Panc1 (cell line): ENCODE results near the gene SULT2A1. TPM values are rescaled to one million over a fixed set of nuclear protein-coding genes. Genes with fewer than 3 reads are reported as not detected.

Source experiments
- ATAC-seq: fragments of 200-7000 bp; cut with Tn5 transposase; 2 replicates; pipeline ENCODE4 v1.9.1; 2020; ENCODE audit warnings: mild to moderate bottlenecking, moderate library complexity
- BruUV-seq: library from RNA; stranded (reverse); fragments of 400-500 nt; replicated peaks from 2 replicates; lab custom pipeline; 2021; lab: Mats Ljungman, UMichigan
- CTCF ChIA-PET: fragments of 300-600 bp; sonication (Branson Sonifier 250); formaldehyde crosslinking; loops from one replicate; lab custom pipeline; 2022; ENCODE audit warnings: antibody characterized with exemption; lab: Charles Lee
- POLR2A ChIA-PET: fragments of 300-600 bp; sonication (Branson Sonifier 250); formaldehyde crosslinking; loops from one replicate; lab custom pipeline; 2022; ENCODE audit warnings: antibody characterized with exemption; lab: Charles Lee
- DNase-seq: peaks from one replicate; pipeline ENCODE4 v3.0.0-alpha.2; 2010; ENCODE audit warnings: low read depth, low spot score
- H3K27ac ChIP-seq: 2 replicates; pipeline ENCODE4 v1.5.1; 2011; ENCODE audit warnings: mild to moderate bottlenecking, low read length, inconsistent platforms
- H3K27me3 ChIP-seq: fragments of 200-500 bp; sonication (Bioruptor generic); 2 replicates; pipeline ENCODE4 v1.6.0; 2014; ENCODE audit warnings: low read length, inconsistent platforms; ENCODE audit not compliant: control insufficient read depth, insufficient read depth
- H3K36me3 ChIP-seq: fragments of 200-500 bp; sonication (Bioruptor generic); 2 replicates; pipeline ENCODE4 v1.5.1; 2014; ENCODE audit warnings: inconsistent platforms, mild to moderate bottlenecking, low read length, moderate library complexity; ENCODE audit not compliant: control insufficient read depth, insufficient read depth
- H3K4me1 ChIP-seq: 2 replicates; pipeline ENCODE4 v1.5.1; 2011; ENCODE audit warnings: inconsistent platforms, mild to moderate bottlenecking, low read length, moderate library complexity; ENCODE audit not compliant: control insufficient read depth, insufficient read depth
- H3K4me3 ChIP-seq, 2 experiments: 2 replicates each; pipeline ENCODE4 v1.5.1; 2011 to 2012; ENCODE audit warnings: low read depth in 2 of 2, low read length in 2 of 2, mild to moderate bottlenecking in 2 of 2, inconsistent platforms in 1 of 2, moderate library complexity in 1 of 2
- H3K9me3 ChIP-seq: fragments of 200-500 bp; sonication (Bioruptor generic); 2 replicates; pipeline ENCODE4 v1.5.1; 2014; ENCODE audit warnings: low read depth, mild to moderate bottlenecking, inconsistent platforms, low read length, moderate library complexity; ENCODE audit not compliant: control insufficient read depth, insufficient read depth
- POLR2AphosphoS5 ChIP-seq: IDR thresholded peaks from 2 replicates; pipeline ENCODE4 v1.6.1; 2012; ENCODE audit warnings: mild to moderate bottlenecking, low read depth, low read length, moderate library complexity
- SIN3A ChIP-seq: IDR thresholded peaks from 2 replicates; pipeline ENCODE4 v1.6.1; 2012; ENCODE audit warnings: low read depth, mild to moderate bottlenecking, low read length, moderate library complexity, borderline replicate concordance; ENCODE audit not compliant: insufficient read depth
- TCF7L2 ChIP-seq: IDR thresholded peaks from 2 replicates; pipeline ENCODE4 v1.6.1; 2011; ENCODE audit warnings: mild to moderate bottlenecking, low read depth, low read length, inconsistent platforms
- in situ Hi-C: cut with HindIII; loops from 2 replicates; pipeline ENCODE4 v1.10.0; 2016; ENCODE audit warnings: low sequenced_read_pairs, low pct_unique_long_range_greater_than_20kb
- intact Hi-C: fragments of 100-400 bp; cut with micrococcal nuclease; formaldehyde crosslinking; loops from one replicate; pipeline ENCODE4 v1.10.0; 2022; ENCODE audit not compliant: unreplicated experiment
- total RNA-seq: library from RNA; stranded (reverse); gene quantifications from one replicate; pipeline ENCODE4 v1.2.1, GENCODE V29; 2021; ENCODE audit not compliant: unreplicated experiment
- TF ChIP-seq, protein P1 (sequence below), 2 experiments: IDR thresholded peaks; 2 replicates each; pipeline ENCODE4 v1.6.1; 2011 to 2012; ENCODE audit warnings: low read depth in 2 of 2, control low read depth in 1 of 2, low read length in 1 of 2, mild to moderate bottlenecking in 1 of 2, moderate library complexity in 1 of 2; ENCODE audit not compliant: insufficient read depth in 1 of 2
- TF ChIP-seq, protein P2 (sequence below): fragments of 450-650 bp; IDR thresholded peaks from 2 replicates; pipeline ENCODE4 v1.5.1; 2017; ENCODE audit warnings: mild to moderate bottlenecking

The SULT2A1 gene
- total RNA-seq, 1 experiment from 2014 or later, result 0.18 TPM

DNA sequence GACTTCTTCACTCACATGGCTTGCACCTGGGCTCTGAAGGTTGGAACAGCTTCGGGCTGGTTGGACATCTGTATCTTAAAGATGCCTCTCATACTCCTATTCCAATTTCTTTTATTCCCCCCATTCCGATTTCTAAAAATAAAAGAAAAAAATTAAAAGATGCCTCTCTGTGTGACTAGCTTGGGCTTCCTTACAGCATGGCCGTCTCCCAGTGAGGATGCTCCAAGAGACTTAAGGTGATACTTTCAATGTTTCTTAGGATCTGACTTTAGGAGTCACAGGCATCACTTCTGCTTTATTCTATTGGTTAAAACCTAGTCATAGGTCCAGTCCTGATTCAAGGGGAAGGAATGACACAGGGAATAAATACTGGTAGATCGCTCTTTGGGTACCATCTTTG is 9.9 kb upstream of the SULT2A1 start:
- no peak overlapping the region for H3K4me3 ChIP-seq
- H3K4me1 ChIP-seq, result no peaks in the 10 kb centered on the region
- no peaks in the 10 kb centered on the region for H3K36me3 ChIP-seq
- no TSS peak for BruUV-seq
- TF ChIP-seq, protein P1, sequence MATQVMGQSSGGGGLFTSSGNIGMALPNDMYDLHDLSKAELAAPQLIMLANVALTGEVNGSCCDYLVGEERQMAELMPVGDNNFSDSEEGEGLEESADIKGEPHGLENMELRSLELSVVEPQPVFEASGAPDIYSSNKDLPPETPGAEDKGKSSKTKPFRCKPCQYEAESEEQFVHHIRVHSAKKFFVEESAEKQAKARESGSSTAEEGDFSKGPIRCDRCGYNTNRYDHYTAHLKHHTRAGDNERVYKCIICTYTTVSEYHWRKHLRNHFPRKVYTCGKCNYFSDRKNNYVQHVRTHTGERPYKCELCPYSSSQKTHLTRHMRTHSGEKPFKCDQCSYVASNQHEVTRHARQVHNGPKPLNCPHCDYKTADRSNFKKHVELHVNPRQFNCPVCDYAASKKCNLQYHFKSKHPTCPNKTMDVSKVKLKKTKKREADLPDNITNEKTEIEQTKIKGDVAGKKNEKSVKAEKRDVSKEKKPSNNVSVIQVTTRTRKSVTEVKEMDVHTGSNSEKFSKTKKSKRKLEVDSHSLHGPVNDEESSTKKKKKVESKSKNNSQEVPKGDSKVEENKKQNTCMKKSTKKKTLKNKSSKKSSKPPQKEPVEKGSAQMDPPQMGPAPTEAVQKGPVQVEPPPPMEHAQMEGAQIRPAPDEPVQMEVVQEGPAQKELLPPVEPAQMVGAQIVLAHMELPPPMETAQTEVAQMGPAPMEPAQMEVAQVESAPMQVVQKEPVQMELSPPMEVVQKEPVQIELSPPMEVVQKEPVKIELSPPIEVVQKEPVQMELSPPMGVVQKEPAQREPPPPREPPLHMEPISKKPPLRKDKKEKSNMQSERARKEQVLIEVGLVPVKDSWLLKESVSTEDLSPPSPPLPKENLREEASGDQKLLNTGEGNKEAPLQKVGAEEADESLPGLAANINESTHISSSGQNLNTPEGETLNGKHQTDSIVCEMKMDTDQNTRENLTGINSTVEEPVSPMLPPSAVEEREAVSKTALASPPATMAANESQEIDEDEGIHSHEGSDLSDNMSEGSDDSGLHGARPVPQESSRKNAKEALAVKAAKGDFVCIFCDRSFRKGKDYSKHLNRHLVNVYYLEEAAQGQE (IDR thresholded peaks at IDR 0.05; ENCODE audit: insufficient read depth in 1 of 2, low read depth in 2 of 2, low read length in 1 of 2), result no peak
- TF ChIP-seq TCF7L2 (no peak), POLR2AphosphoS5 (no peak), SIN3A (no peak)
- TF ChIP-seq, protein P2, sequence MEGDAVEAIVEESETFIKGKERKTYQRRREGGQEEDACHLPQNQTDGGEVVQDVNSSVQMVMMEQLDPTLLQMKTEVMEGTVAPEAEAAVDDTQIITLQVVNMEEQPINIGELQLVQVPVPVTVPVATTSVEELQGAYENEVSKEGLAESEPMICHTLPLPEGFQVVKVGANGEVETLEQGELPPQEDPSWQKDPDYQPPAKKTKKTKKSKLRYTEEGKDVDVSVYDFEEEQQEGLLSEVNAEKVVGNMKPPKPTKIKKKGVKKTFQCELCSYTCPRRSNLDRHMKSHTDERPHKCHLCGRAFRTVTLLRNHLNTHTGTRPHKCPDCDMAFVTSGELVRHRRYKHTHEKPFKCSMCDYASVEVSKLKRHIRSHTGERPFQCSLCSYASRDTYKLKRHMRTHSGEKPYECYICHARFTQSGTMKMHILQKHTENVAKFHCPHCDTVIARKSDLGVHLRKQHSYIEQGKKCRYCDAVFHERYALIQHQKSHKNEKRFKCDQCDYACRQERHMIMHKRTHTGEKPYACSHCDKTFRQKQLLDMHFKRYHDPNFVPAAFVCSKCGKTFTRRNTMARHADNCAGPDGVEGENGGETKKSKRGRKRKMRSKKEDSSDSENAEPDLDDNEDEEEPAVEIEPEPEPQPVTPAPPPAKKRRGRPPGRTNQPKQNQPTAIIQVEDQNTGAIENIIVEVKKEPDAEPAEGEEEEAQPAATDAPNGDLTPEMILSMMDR, result no peak
- POLR2A ChIA-PET, result no interaction called here
- CTCF ChIA-PET, result interaction anchor here (0.6 to 1.0 kb wide), 2 partner anchors 21 to 97 kb away, joined by 3 to 5 read pairs; no protein-coding TSS in a partner anchor
- no peaks in the 10 kb centered on the region for H3K9me3 ChIP-seq
- in situ Hi-C loops, result no loop called here
- no peaks in the 10 kb centered on the region for H3K27me3 ChIP-seq
- H3K27ac ChIP-seq, result no peak overlapping the region
- intact Hi-C loops, result no loop called here
- no peak for DNase-seq
- no peak for ATAC-seq

DNA sequence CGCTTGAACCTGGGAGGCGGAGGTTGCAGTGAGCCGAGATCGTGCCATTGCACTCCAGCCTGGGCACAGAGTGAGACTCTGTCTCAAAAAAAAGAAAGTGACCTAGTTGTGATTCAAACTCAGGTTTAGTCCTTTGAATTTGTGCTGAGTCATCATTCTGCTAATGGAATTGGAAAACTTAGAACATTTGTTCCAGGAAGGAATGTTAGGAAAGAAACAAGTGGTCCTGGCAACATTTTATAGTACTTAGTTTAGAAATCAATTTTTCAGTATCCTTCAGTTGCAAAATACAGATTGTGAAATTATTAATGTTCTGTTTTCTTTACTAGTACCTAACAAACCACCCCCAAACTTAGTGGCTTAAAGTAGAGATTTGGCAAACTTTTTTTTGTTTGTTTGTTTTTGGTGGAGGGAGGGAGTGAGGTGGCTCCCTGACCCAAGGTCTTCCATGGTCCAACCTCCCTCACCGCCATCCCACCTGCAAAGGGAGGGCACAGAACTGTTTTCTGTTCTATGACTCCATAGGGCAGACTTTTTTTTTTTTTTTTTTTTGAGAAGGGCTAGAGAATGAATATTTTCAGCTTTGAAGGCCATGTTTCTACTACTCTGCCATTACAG is 9.2 kb upstream of the SULT2A1 start:
- no TSS peak for BruUV-seq
- in situ Hi-C loops (no loop called here), intact Hi-C loops (no loop called here)
- Histone ChIP-seq H3K27me3 (no peaks in the 10 kb centered on the region), H3K4me1 (no peaks in the 10 kb centered on the region), H3K27ac (no peak overlapping the region), H3K9me3 (no peaks in the 10 kb centered on the region), H3K36me3 (no peaks in the 10 kb centered on the region), H3K4me3 (no peak overlapping the region)
- no peak for ATAC-seq
- CTCF ChIA-PET, result interaction anchor here (0.6 to 1.0 kb wide), 2 partner anchors 20 to 96 kb away, joined by 3 to 5 read pairs; no protein-coding TSS in a partner anchor
- no peak for TF ChIP-seq TCF7L2
- DNase-seq, result no peak
- POLR2A ChIA-PET, result no interaction called here

DNA sequence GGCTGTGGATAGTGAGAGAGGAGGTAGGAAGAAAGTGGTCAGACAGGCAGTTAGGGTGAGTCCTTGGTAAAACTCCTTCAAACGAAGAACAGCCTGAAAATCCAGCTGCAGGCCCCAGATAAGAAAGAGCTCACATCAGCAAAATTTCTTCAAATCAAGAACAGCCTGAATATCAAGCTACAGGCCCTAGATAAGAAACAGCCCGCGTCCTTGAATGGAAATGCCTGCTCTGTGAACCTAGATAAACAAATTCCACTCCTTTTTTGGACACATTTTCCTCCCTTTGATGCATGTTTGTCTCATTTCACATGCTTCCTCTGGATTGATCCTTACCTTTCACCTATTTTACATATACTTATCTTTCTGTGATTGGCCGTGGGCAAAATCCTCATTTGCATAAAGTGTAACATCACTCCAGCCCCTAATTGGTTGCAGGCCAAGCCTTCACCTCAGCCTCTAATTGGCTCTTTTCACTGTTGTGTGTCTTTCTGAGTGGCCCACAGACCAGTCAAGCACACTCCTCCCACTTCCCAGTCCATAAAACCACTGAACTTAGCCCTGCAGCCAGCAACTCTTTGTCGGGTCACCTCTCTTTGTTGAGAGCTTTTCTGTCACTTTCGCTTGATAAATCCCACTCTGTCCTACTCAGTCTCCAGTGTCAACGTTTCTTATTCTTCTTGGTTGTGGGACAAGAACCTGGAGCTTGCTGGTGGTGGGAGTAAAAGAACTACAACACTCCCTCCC is 6.0 kb upstream of the SULT2A1 start:
- no peak for TF ChIP-seq TCF7L2
- TF ChIP-seq, protein P2, result no peak
- no peak for TF ChIP-seq SIN3A
- TF ChIP-seq, protein P1 (IDR thresholded peaks at IDR 0.05; ENCODE audit: insufficient read depth in 1 of 2, low read depth in 2 of 2, low read length in 1 of 2), result no peak
- TF ChIP-seq POLR2AphosphoS5, result no peak
- POLR2A ChIA-PET, result interaction anchor here (0.7 kb wide), 1 partner anchor 53 kb away, joined by 3 read pairs; no protein-coding TSS in a partner anchor
- Histone ChIP-seq H3K4me1 (no peaks in the 10 kb centered on the region), H3K27ac (no peak overlapping the region), H3K36me3 (no peaks in the 10 kb centered on the region), H3K4me3 (no peak overlapping the region), H3K9me3 (no peaks in the 10 kb centered on the region), H3K27me3 (no peaks in the 10 kb centered on the region)
- in situ Hi-C loops, result no loop called here
- no TSS peak for BruUV-seq
- intact Hi-C loops, result no loop called here
- no peak for ATAC-seq
- DNase-seq, result no peak
- CTCF ChIA-PET, result no interaction called here
